Psoas muscle (tissue), 8 donors: ENCODE measurements around the gene AP5B1. TPM values are rescaled to one million over a fixed set of nuclear protein-coding genes. Genes with fewer than 3 reads are reported as not detected.
"Not testable (repeated sequence)": the region's sequence is repeated elsewhere in the genome, so short reads cannot be mapped to it uniquely, and the experiment has no call there.

Experiments used
- ATAC-seq, 4 donors: fragments of 200-7000 bp; cut with Tn5 transposase; one replicate each; pipeline ENCODE4 v1.9.1; 2020; ENCODE audit warnings: moderate library complexity in 3 of 4, mild to moderate bottlenecking in 2 of 4
- DNase-seq, 2 donors: peaks; one replicate each; pipeline ENCODE4 v3.0.0-alpha.2; 2020
- H3K27ac ChIP-seq: fragments of 200-600 bp; one replicate; pipeline ENCODE4 v1.8.0; 2022
- H3K27me3 ChIP-seq, 3 donors: fragments of 200-600 bp in 1 of 3; one replicate each; pipeline versions ENCODE4 v1.6.1 to v1.8.0; 2013 to 2022; ENCODE audit warnings: low read length in 2 of 3, mild to moderate bottlenecking in 2 of 3, moderate library complexity in 1 of 3; ENCODE audit not compliant: insufficient read depth in 3 of 3
- H3K36me3 ChIP-seq, 2 donors: fragments of 200-600 bp in 1 of 2; one replicate each; pipeline versions ENCODE4 v1.6.1 to v1.8.0; 2013 to 2022; ENCODE audit warnings: low read depth in 1 of 2, mild to moderate bottlenecking in 1 of 2, moderate library complexity in 1 of 2; ENCODE audit not compliant: insufficient read depth in 1 of 2
- H3K4me1 ChIP-seq: fragments of 200-600 bp; one replicate; pipeline ENCODE4 v1.8.0; 2022
- H3K4me3 ChIP-seq: fragments of 200-600 bp; one replicate; pipeline ENCODE4 v1.8.0; 2022; ENCODE audit warnings: mild to moderate bottlenecking
- H3K9me3 ChIP-seq: fragments of 200-600 bp; one replicate; pipeline ENCODE4 v1.8.0; 2022
- WGBS, 3 donors: extraction: QIAGEN DNeasy Blood & Tissue Kit; methylation state at CpG; one replicate each; pipeline versions ENCODE4 v1.1.6 to v1.1.7; 2013; 5-methylcytosine and 5-hydroxymethylcytosine counted together
- intact Hi-C, 2 donors: fragments of 100-400 bp; cut with DNase I; formaldehyde crosslinking; loops; one replicate each; pipeline versions ENCODE4 v1.11.0 to v1.14.2; 2022
- polyA plus RNA-seq, 3 donors: library from polyadenylated mRNA; stranded (reverse); fragments of 200-250 nt; gene quantifications; one replicate each; pipeline ENCODE4 v1.2.3, GENCODE V29; 2013
- total RNA-seq, 4 donors: library from RNA; stranded (reverse); fragmentation: NEBNext Ultra II Directional in 2 of 4; extraction: Animal tissue kit (Norgen Biotek cat#: 25700) in 2 of 4; gene quantifications; one replicate each; pipeline versions ENCODE4 v1.2.1 to v1.2.4, GENCODE V29; 2021 to 2023
- TF ChIP-seq, protein P1 (sequence below): fragments of 200-600 bp; IDR thresholded peaks from one replicate; pipeline ENCODE4 v1.8.0; 2022; ENCODE audit warnings: antibody characterized with exemption
- donor health status: healthy with polysubstance abuse.
- donor health status: DM: no; HTN: no; CAD: no; lungs with moderate emphysema.
- donor health status: Bipolar disorder and iron deficiency.
- donor health status: healthy.
- donor health status: DM: yes; HTN: yes; CAD: no.
- donor health status: DM: no; HTN: no; CAD: no.
- donor health status: DM: no; HTN: no; CAD: no.
- donor health status: DM: yes; HTN: yes; CAD: no.

The AP5B1 gene
- total and polyA plus RNA-seq, 7 donors = 6.1 to 20.5 (median 9.2) TPM

DNA sequence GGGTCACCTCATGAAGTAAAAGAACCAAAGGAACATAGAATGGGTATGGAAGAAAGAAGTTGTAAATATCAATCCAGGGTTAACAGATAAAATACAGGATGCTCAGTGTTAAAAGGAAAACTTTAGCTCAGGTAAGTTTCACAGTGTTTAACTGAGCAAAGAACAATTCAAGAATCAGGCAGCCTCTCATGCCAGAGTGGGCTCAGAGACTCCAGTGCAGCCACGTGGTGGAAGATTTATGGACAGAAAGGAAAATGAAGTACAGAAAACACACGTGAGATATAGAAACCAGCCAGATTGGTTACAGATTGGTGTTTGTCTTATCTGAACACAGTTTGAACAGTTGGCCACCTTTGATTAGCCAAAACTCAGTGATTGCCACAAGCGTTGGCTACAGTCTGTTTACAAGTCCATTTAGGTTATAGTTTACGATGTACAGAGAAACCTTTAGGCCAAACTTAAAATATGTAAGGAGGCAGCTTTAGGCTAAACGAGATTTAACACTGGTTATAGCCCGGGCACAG, 9.1 kb downstream of the AP5B1 start:
- Histone ChIP-seq H3K36me3 (peaks cover 0 to 4% of the 10 kb centered on the region in 2 donors), H3K4me3 (no peak overlapping the region), H3K27ac (no peak overlapping the region), H3K4me1 (peaks cover 8% of the 10 kb centered on the region), H3K27me3 (no peaks in the 10 kb centered on the region), H3K9me3 (no peaks in the 10 kb centered on the region)
- ATAC-seq = no peak
- TF ChIP-seq, protein P1, sequence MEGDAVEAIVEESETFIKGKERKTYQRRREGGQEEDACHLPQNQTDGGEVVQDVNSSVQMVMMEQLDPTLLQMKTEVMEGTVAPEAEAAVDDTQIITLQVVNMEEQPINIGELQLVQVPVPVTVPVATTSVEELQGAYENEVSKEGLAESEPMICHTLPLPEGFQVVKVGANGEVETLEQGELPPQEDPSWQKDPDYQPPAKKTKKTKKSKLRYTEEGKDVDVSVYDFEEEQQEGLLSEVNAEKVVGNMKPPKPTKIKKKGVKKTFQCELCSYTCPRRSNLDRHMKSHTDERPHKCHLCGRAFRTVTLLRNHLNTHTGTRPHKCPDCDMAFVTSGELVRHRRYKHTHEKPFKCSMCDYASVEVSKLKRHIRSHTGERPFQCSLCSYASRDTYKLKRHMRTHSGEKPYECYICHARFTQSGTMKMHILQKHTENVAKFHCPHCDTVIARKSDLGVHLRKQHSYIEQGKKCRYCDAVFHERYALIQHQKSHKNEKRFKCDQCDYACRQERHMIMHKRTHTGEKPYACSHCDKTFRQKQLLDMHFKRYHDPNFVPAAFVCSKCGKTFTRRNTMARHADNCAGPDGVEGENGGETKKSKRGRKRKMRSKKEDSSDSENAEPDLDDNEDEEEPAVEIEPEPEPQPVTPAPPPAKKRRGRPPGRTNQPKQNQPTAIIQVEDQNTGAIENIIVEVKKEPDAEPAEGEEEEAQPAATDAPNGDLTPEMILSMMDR = no peak
- no peak for DNase-seq
- WGBS, 3 donors = 64 to 73% (median 67%) methylated on average over 6 of the region's 6 CpGs
- intact Hi-C loops = no loop called here

- H3K36me3 ChIP-seq = no peaks in the 10 kb centered on the region
- ATAC-seq (no peak), DNase-seq (no peak)
- H3K27me3 ChIP-seq = no peaks in the 10 kb centered on the region
- 83 to 84% (median 84%) methylated on average over 12 of the region's 12 CpGs for WGBS, 3 donors
- H3K4me3 ChIP-seq = no peak overlapping the region
- TF ChIP-seq, protein P1 = no peak
- intact Hi-C loops = no loop called here
- no peaks in the 10 kb centered on the region for H3K9me3 ChIP-seq
- peaks cover 3% of the 10 kb centered on the region for H3K4me1 ChIP-seq
- H3K27ac ChIP-seq = no peak overlapping the region
These were observed 9.7 kb downstream of the AP5B1 start for GRCh38 chr11:65770951-65771567.

- DNase-seq, H3K27me3 ChIP-seq, ATAC-seq, H3K4me3 ChIP-seq, H3K36me3 ChIP-seq, H3K9me3 ChIP-seq, H3K27ac ChIP-seq, H3K4me1 ChIP-seq, intact Hi-C loops: not testable (repeated sequence)
- WGBS, 3 donors = 66 to 76% (median 75%) methylated on average over 5 of the region's 5 CpGs
These were observed 13.0 kb downstream of the AP5B1 start for GRCh38 chr11:65767806-65768205.

- Histone ChIP-seq H3K27ac (no peak overlapping the region), H3K4me1 (no peaks in the 10 kb centered on the region), H3K9me3 (no peaks in the 10 kb centered on the region), H3K36me3 (no peaks in the 10 kb centered on the region), H3K4me3 (no peak overlapping the region), H3K27me3 (no peaks in the 10 kb centered on the region)
- intact Hi-C loops = no loop called here
- 69 to 80% (median 76%) methylated on average over 10 of the region's 10 CpGs for WGBS, 3 donors
- ATAC-seq = no peak
- no peak for DNase-seq
- TF ChIP-seq, protein P1 = no peak
These were observed 13.4 kb downstream of the AP5B1 start for GRCh38 chr11:65767406-65767805.

GRCh38 chr11:65766535-65766934, 14.2 kb downstream of the AP5B1 start:
- TF ChIP-seq, protein P1 = no peak

More at GRCh38 chr11:65766535-65766934, 14.2 kb downstream of the AP5B1 start:
- DNase-seq = no peak
- Histone ChIP-seq H3K27ac (no peak overlapping the region), H3K4me1 (no peaks in the 10 kb centered on the region), H3K36me3 (no peaks in the 10 kb centered on the region), H3K9me3 (no peaks in the 10 kb centered on the region), H3K27me3 (no peaks in the 10 kb centered on the region), H3K4me3 (no peak overlapping the region)
- WGBS, 3 donors = 56 to 64% (median 57%) methylated on average over 7 of the region's 7 CpGs
- ATAC-seq = no peak
- intact Hi-C loops = no loop called here
